ENCODE measurements around the gene ENDOU. TPM values are rescaled to one million over a fixed set of nuclear protein-coding genes. Genes with fewer than 3 reads are reported as not detected.

ENDOU gene
- polyA plus RNA-seq, 1 of the 3 experiments (the other 2 are of a cell fraction), result not detected

- no peak overlapping the region for H2AFZ ChIP-seq (ENCODE audit: low read depth)
- no peaks in the 10 kb centered on the region for H3K9me2 ChIP-seq
- POLR2A ChIA-PET, result interaction anchor here (1.0 kb wide), 1 partner anchor 10 kb away, joined by 3 read pairs; no protein-coding TSS in a partner anchor
- TF ChIP-seq FOXM1 (IDR thresholded peaks at IDR 0.05; ENCODE audit: low read depth), result no peak
- no peak for TF ChIP-seq REST (IDR thresholded peaks at IDR 0.05; ENCODE audit: low read depth, low read length)
- no peak for TF ChIP-seq NRF1 (IDR thresholded peaks at IDR 0.05; ENCODE audit: low read depth, low read length)
- TF ChIP-seq RFX5 (IDR thresholded peaks at IDR 0.05; ENCODE audit: low read length), result no peak
- no peak for TF ChIP-seq CTCF (IDR thresholded peaks at IDR 0.05)
- no peak for TF ChIP-seq GABPA (IDR thresholded peaks at IDR 0.05; ENCODE audit: low read depth)
- TF ChIP-seq FOSL2 (IDR thresholded peaks at IDR 0.05; ENCODE audit: borderline replicate concordance, low read depth), result no peak
- no peak for TF ChIP-seq NFIC (IDR thresholded peaks at IDR 0.05; ENCODE audit: borderline replicate concordance)
- TF ChIP-seq SIN3A (IDR thresholded peaks at IDR 0.05; ENCODE audit: borderline replicate concordance, low read depth, low read length), result no peak
- no peak for TF ChIP-seq ZBTB33 (IDR thresholded peaks at IDR 0.05; ENCODE audit: borderline replicate concordance, low read depth)
- no peak for TF ChIP-seq CHD2 (IDR thresholded peaks at IDR 0.05; ENCODE audit: low read length, partially characterized antibody)
- no peak for TF ChIP-seq GATA2 (CRISPR knock-in tag; IDR thresholded peaks at IDR 0.05)
- TF ChIP-seq EP300 (IDR thresholded peaks at IDR 0.05; ENCODE audit: borderline replicate concordance in 1 of 2, low read depth in 1 of 2, low read length in 1 of 2), result no peak
- no peak for TF ChIP-seq ELF1 (IDR thresholded peaks at IDR 0.05)
- TF ChIP-seq MEF2A (IDR thresholded peaks at IDR 0.05; ENCODE audit: borderline replicate concordance, low read depth), result no peak
- TF ChIP-seq RCOR1 (IDR thresholded peaks at IDR 0.05; ENCODE audit: low read length), result no peak
- no peaks in the 10 kb centered on the region for H3K27me3 ChIP-seq (ENCODE audit: insufficient read depth)
- 94% methylated on average over 7 of the region's 7 CpGs for WGBS (ENCODE audit: low lambda C conversion rate)
- no peaks in the 10 kb centered on the region for H3K36me3 ChIP-seq (replicated peaks in 1 of 2; ENCODE audit: control insufficient read depth in 1 of 2, insufficient read depth in 2 of 2, low read length in 1 of 2)
- CTCF ChIA-PET, result interaction anchor here (2.2 to 18.0 kb wide), 5 partner anchors 10 to 86 kb away, joined by 7 to 435 read pairs (median 17); partner anchors contain the start of gene SLC48A1
- peak overlapping the region in 1 of 2 experiments; percentile 78; a peak in 2 of 4 replicates for H3K27ac ChIP-seq (ENCODE audit: low read depth in 2 of 2, low read length in 1 of 2)
- H3F3A ChIP-seq (replicated peaks; ENCODE audit: insufficient read depth), result no peaks in the 10 kb centered on the region
- H4K20me1 ChIP-seq (ENCODE audit: insufficient read depth), result no peaks in the 10 kb centered on the region
- H3K9me3 ChIP-seq, result no peaks in the 10 kb centered on the region
- no peak overlapping the region for H3K4me2 ChIP-seq
- H3K9ac ChIP-seq, result no peak overlapping the region
- no peak overlapping the region for H3K4me3 ChIP-seq (ENCODE audit: low read depth in 2 of 2, low read length in 1 of 2)
- no peak for DNase-seq
- H3K79me2 ChIP-seq (ENCODE audit: insufficient read depth), result no peaks in the 10 kb centered on the region
- peaks cover 12 to 49% of the 10 kb centered on the region in 2 experiments; a peak in 3 of 4 replicates for H3K4me1 ChIP-seq (ENCODE audit: control insufficient read depth in 1 of 2, insufficient read depth in 2 of 2, low read depth in 1 of 2, low read length in 1 of 2)
Observed at GRCh38 chr12:47752552-47752951, 27.3 kb upstream of the ENDOU start.
